Stromal cell of bone marrow (primary cell): Measurements from ENCODE around the gene TSSK6.

Source experiments
- DNase-seq: peaks from one replicate; pipeline ENCODE4 v3.0.0-alpha.2; 2012; ENCODE audit warnings: low read depth

Gene TSSK6

GRCh38 chr19:19464339-19465098 is 50.8 kb downstream of the TSSK6 start:
- peak; percentile 46 for DNase-seq
